HG02885 (cell line): ENCODE data around the gene LIX1L.
"Not testable (repeated sequence)": the region's sequence is repeated elsewhere in the genome, so short reads cannot be mapped to it uniquely, and the experiment has no call there.

Experiments used
- ATAC-seq: cut with Tn5 transposase; IDR thresholded peaks from one replicate; pipeline ENCODE4 v1.9.1; 2021; ENCODE audit warnings: mild to moderate bottlenecking; ENCODE audit not compliant: unreplicated experiment, poor library complexity

Gene LIX1L

DNA sequence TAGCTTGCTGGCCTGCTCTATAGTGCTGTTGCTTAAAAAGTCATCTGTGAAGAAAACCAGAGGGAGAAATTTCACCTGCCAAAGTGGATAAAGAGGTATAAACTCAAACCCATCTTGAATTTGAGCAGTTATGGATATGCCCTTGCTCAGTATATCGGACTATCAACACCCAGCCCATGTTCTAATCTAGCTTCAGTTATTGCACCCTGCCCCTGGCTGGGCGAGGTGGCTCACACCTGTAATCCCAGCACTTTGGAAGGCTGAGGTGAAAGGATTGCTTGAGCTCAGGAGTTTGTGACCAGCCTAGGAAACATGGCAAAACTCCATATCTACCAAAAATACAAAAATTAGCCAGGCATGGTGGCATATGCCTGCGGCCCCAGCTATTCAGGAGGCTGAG is 13.3 kb downstream of the LIX1L start:
- ATAC-seq: no peak

DNA sequence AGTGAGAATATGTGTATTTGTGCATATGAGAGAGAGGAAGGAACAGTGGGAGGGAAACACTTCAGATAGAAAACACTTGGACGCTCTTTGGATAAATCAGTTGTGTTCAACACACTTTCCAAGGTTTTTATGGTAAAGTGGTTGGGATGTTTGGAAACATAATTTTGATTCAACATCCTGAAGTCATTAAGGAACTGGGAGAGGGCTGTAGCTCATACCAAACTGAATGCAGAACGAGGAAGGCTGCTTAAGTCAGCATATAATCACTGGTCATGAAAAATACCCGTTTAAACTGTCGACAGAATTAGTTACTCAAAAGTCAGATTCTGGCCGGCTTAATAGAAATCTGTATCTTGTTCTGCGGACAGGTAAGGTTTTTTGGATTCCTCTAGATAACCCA is 14.9 kb downstream of the LIX1L start:
- no peak for ATAC-seq

DNA sequence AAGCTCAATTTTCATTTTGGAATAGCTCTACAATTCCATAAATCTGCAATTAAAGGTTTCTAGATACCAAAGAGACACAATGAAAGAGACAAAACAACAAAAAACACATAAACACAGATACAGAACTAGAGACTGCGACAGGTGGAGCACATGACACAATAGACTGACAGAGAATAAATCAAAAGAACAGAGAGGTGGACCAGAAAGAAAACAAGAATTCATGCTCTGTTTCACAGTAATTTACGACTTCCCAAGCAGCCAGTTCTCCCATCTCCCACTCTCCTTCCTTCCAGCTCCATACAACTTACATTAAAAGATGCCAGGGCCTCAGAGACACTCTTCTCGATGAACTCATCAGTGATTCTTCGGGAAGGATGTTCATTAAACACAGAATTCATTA is 15.4 kb downstream of the LIX1L start:
- no peak for ATAC-seq

DNA sequence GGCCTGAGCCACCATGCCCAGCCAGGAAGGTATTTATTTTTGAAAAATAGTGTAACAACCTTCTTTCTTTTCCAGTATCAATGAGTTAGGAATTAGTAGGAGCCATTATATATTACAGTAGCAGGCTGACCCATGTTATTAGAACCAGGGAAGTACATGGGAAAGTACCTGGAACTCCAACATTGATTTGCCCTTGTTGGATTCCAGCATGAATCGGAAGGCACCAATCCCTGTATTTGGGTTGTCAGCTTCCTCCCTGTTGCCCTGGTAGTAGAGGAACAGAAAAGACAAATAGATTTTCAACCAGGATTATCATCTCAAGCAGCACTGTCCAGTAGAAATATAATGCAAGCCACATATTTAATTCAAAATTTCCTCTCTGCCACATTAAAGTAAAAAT is 20.4 kb downstream of the LIX1L start:
- ATAC-seq: no peak

DNA sequence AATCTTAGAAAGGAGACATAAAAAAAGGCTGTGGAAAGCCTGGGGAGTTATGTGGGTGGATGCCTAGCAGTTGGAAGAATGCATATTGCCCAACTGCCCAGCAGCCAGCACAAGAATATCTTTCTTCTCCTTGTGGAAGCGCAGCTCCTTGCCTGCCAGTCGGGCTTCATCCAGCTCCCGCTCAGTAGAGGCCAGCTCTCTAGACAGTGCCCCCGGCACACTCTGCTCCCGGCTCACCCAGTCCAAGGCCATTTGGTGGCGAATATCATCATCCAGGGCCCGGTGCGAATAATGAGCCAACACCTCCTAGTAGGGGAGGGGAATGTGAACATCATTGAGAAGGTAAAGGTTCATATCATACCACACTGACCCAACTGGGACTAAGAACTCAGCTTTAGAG is 21.6 kb downstream of the LIX1L start:
- ATAC-seq: no peak

DNA sequence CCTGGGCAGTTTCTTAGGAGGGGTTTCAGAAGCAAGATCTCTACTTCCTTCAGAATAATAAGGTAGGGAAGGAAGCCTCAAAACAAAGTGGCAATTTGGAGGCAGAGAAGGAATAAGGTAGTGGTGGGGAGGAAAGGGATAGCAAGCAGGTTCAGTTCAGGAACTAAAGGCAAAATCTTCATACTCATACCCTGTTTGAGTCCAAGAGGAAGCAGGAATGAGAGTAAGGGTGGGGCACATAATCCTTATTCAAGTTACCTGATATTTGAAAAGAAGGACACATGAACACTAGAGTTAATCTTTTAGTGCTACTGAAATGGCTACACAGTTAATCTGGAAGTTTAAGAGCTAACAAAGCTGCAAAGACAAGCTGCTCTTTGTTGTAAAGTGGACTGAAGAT is 22.1 kb downstream of the LIX1L start:
- ATAC-seq: no peak

DNA sequence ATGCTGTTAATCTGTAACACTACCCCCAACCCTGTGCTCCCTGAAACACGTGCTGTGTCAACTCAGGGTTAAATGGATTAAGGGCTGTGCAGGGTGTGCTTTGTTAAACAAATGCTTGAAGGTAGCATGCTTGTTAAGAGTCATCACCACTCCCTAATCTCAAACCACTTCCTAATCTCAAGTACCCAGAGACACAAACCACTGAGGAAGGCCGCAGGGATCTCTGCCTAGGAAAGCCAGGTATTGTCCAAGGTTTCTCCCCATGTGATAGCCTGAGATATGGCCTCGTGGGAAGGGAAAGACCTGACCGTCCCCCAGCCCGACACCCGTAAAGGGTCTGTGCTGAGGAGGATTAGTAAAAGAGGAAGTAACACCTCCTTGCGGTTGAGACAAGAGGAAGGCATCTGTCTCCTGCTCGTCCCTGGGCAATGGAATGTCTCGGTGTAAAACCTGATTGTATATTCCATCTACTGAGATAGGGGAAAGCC is 25.3 kb downstream of the LIX1L start:
- ATAC-seq: not testable (repeated sequence)

DNA sequence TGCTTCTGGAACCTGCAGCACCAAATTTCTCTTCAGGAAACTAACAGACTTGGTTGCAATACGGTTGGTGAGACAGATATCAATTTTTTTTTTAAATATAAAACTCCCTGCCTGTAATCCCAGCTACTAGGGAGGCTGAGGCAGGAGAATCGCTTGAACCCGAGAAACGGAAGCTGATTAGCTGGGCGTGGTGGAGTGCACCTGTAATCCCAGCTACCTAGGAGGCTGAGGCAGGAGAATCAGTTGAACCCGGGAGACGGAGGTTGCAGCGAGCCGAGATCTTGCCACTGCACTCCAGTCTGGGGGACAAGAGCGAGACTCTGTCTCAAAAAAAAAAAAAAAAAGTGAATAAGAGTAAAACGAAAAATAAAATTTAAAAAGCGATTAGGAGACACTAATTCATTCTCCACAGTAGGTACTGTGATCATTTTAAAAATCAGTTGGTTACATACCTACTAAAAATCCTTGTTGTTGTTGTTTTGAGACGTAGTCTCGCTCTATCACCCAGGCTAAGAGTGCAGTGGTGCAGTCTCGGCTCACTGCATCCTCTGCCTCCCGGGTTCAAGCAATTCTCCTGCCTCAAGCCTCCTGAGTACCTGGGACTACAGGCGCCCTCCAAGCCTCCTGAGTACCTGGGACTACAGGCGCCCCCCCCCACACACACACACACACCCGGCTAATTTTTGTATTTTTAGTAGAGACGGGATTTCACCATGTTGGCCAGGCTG is 29.7 kb downstream of the LIX1L start:
- no peak for ATAC-seq

DNA sequence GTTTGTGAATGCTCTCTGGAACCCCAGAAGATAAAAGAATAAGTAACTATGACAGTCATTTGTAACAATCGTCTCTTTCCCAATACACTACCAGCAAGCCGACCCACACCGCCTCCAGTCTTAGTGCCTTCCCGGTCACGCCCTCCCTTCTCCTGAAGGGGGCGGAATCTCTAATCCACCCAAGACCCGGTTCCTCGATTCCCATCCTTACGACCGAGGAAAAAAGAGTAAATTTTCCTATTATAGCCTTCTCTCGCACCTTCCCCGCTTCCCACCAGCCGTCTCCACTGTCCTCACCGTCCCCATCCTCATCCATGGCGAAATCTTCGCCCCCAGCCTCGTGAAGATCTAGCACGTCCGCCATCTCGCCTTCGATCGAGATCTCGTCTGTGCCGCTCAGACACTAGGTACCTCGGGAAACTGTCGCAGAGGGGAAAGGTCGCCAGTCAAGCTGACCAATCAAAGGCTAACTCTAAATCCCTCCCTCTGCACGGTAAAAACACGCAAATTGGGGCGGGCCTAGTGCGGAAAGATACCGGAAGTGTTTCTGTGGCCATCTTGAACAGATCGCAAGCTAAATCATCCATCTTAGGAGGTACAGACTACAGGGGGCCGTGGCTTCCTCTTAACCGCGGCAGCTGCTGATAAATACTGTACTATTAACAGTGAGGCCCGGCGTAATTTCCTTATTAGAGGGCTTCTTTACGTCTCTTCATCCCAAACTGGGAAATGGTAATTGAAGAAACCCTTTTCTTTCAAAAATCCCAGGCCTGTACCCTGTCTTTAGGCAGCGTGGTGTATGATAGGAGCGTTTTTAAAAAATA is 30.5 kb downstream of the LIX1L start, which contains the start of gene RBM8A:
Gene RBM8A, minus strand, starts transcription at position 422 of the 824 bp plus-strand sequence. Its CDS starts 58 bp downstream, at position 364.
- ATAC-seq: peak; percentile 97

DNA sequence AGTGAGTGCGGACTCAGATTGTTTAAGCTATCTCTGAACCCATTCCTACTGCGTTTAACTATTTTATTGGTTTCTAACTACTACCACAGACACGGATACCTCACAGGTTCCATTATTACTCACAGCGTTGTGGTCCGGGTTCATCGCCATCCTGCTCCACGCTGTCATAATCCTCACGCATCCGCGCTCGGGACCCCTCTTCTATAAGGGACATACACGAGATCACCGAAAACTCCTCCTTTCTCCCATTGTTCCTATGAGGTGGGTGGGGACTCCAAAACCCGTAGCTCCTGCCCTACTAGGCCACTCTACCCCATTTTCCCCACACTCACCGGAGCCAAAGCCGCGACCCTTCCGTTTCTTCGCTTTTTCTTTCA is 31.1 kb downstream of the LIX1L start:
- no peak for ATAC-seq

DNA sequence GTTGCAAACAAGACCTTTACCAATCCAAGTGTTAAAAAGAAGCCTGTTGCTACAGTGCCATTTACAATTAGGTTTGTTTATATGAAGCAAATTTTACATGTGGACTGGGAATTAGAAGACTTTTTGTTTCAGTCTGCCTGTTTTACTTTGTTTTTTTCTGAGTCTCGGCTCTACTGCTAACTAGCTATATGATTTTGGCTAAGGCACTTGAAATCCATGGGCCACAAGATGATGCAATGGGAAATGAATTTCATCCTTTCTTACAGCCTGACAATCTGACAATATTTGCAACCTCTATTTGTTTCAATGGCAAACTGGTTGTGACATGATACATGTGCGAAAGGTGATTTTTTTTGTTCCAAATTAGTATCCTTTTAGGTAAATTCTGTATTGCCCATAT is 35.6 kb downstream of the LIX1L start:
- no peak for ATAC-seq

DNA sequence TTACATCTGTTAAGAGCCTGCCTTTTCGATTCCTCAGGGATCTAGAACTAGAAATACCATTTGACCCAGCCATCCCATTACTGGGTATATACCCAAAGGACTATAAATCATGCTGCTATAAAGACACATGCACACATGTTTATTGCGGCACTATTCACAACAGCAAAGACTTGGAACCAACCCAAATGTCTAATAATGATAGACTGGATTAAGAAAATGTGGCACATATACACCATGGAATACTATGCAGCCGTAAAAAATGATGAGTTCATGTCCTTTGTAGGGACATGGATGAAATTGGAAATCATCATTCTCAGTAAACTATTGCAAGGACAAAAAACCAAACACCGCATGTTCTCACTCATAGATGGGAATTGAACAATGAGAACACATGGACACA is 37.5 kb downstream of the LIX1L start:
- ATAC-seq: not testable (repeated sequence)

DNA sequence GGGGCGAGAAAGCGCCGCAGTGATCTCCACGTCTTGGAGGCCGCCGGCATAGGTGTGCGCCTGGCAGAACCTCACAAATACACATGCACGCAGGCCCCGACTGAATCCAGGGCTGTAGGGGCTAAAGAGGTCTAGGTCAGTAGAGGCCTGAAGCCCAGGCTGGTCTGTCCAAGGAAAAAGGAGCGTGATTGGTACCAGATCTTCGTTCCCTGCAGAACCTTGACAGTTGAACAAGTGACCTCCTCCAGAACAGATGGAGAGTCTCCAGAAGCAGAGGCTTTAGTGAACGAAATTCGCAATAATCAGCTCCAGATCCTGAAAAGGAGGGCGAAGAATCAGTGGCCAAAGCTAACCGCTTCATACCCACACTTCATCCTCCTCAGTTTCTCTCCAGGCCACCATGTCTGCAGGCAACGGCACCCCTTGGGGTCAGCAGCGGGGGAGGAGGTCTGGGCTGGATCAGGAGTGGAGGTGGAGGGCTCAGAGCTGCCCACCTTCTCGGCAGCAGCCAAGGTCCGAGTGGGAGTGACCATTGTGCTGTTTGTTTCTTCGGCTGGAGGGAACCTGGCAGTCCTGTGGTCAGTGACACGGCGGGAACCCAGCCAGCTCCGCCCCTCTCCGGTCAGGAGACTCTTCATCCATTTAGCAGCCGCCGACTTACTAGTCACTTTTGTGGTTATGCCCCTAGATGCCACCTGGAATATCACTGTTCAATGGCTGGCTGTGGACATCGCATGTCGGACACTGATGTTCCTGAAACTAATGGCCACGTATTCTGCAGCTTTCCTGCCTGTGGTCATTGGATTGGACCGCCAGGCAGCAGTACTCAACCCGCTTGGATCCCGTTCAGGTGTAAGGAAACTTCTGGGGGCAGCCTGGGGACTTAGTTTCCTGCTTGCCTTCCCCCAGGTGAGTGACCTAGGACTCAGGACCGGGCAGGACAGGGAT is 38.6 kb downstream of the LIX1L start:
- peak; percentile 88 for ATAC-seq

DNA sequence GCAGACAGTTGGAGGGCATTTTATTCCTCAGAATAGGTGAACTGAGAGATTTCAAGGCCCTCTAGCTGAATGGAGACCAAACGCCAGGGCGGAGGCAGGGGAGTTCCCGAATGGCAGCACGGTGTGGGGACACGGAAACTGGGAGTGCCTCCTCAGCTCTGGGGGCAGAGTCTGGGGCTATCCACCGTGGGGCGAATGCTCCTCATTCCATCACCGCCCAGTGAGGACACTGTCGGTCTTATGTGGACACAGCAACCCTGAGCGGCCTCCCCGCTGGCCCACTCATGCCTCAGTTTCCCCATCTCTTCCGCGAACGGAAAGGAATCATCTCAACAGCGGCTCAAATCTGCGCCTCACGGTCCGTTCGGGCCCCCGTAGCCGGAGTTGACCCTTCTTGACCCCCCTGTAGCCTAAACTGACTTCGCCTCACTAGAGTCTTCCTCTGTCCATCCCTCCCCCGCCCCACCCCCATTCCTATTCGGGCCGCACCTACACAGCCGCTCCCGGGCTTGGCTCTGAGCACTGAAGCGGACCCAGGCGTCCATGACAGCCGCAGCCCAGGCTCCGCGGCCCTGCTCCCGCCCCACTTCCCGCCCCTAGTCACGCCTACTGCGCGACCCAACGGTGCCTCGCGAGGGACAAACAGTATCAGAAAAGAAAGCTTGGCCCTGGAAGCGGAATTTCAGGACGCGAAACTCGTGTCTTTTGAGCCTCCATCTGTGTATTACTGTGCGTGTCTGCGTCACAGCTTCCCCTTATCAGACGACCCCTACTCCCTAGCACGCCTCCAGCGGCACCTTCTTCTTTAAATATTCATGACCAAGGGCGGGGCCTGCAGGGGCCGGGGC is 39.4 kb downstream of the LIX1L start, which contains the start of gene PEX11B:
Gene PEX11B, minus strand, starts transcription at position 574 of the 848 bp plus-strand sequence. Its CDS starts 29 bp downstream, at position 545.
- ATAC-seq: peak; percentile 82

DNA sequence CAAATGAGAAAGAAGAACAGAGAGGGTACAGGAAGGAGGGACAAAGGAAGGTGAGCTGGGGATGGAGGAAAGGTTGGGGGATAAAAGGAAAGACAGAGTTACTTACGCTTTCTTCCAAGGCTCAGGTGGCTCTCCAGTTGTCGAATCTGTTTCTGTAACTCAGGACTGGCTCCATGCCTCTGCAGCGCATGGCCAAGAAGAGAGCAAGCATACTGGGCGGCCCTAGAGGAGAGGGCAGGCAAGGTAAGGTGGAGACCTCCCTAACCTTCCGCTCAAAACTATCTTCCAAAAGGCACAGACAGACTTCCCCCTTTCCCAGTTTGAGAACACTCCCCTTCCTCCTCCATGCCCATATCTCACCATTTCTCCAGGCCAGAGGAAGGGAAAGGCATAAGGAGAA is 40.2 kb downstream of the LIX1L start:
- ATAC-seq: no peak

DNA sequence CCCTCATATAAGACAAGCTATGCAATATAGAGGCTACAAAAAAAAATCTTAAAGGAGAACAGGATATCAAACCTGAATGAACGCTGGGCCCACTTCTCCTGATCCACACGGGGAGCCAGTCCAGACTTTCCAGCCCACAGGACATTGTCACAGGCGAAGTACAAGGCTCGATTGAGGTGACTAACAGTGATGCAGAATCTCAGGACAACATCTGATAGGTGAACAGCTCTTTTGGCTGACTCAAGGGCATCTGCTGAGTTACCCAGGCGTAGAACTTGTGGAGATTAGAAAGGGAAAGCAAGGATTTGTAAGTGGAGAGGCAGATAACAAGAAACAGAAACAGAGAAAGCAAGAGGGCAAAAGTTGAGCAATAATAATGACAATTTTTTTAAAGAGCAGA is 41.1 kb downstream of the LIX1L start:
- no peak for ATAC-seq

DNA sequence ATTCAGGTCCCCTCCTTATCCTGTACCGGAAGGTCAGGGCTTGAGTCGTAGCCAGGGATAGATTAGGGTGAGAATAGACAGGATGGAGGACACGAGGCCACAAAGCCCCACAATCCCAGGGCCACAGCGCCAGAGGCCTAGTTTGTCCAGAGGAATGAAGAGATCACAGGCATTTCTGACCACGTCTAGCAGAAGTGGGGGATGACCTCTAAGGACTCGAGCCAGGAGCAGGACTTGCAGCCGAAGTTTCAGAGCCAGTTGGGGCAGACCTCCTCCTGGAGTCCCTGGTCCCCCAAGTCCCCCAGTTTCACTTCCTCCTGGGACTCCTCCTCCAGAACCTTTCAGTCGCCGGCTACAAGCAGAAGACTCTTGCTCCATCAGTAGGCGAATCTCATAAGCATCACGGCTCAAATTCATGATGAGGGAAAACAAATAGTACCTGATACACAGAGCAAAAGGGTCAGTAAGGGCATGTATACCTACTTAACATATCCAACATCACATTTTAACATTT is 45.6 kb downstream of the LIX1L start:
- ATAC-seq: no peak

DNA sequence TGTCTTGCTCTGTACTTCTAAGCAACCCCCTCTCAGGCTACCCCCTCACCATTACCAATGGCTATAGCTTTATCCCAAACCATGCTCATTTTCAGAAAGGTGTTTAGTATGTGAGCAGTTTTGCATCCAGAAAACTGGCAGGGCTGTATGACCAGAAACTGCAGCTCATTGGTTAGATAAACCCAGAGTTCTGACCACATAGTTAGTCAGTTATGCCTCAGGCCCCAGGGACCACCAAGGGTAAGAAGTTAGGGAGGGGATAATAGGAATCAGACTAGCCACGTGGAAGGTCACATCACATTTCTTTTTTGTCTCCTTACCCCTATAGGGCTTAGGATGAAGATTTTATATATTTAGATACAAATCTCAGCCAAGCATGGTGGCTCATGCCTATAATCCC is 49.2 kb downstream of the LIX1L start:
- ATAC-seq: no peak
